CD4-positive, alpha-beta T cell treated with Interleukin-17A for 4 hours (primary cell): ENCODE results near the gene MAPRE2.

Experiments
- DNase-seq: peaks from one replicate; pipeline ENCODE4 v3.0.0-alpha.2; 2020; ENCODE audit warnings: mixed read lengths

MAPRE2 gene

GRCh38 chr18:35038881-35039491 lies 2.2 kb upstream of the MAPRE2 start:
- DNase-seq = no peak

- DNase-seq = no peak
Observed at GRCh38 chr18:35040638-35040987, 600 bp upstream of the MAPRE2 start.

DNA sequence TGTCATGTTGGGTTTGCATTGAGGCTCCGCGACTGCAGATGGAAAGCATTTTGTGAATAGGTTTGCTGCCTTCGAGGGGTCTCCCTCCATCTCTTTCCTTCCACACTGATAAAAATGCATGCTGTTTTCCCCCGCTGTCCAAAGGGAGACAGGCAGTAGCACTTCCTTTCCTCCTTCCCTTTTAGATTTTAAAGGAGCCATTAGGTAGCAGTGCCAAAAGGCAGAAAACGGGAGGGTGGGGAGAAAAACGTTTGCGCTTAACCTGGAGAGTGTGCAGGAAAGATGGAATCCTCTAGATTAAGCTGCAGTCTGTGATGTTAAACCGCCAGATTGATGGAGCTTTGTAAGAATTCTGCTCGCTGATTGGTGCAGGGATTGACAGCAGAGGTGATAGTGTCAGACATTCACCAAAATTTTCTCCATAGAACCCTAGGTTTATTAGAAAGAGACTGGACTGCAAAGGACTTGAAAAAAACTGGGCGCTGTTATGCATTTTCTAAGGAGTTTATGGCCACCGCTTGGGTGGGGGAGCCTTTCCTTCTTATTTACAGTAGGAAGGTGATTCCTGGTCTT lies 688 bp downstream of the MAPRE2 start:
- no peak for DNase-seq

GRCh38 chr18:35042389-35043071 lies 1.3 kb downstream of the MAPRE2 start:
- DNase-seq = peak; percentile 21

GRCh38 chr18:35043207-35043606 lies 2.0 kb downstream of the MAPRE2 start:
- DNase-seq = peak; percentile 25

GRCh38 chr18:35045121-35045520 lies 3.9 kb downstream of the MAPRE2 start:
- DNase-seq = no peak

GRCh38 chr18:35045806-35046205 lies 4.6 kb downstream of the MAPRE2 start:
- DNase-seq = no peak

DNA sequence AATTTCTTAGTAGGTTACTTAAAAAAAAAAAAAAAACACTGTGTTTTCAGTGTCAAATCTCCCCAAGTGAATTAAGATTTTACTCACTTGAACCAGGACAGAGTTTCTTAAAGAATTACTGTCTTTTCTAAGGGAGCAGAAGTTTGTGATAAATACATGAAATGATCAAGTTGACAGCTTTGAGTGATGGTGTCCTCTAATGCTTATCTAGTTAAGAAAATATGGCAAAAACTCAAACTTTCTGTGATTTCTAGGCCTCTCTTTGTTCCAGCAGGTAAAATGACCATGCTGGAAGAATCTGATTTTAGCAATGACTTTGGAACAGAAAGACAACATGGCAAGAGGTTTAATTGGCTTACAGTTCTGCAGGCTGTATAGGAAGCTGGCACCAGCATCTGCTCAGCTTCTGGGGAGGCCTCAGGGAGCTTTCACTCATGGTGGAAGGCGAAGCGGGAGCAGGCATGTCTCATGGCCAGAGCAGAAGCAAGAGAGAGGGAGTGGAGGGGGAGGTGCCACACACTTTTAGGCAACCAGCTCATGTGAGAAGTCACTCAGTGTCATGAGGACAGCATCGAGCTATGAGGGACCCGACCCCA lies 6.6 kb downstream of the MAPRE2 start:
- no peak for DNase-seq

- no peak for DNase-seq
Observed at GRCh38 chr18:35049111-35050027, 8.2 kb downstream of the MAPRE2 start.

- no peak for DNase-seq
Observed at GRCh38 chr18:35050028-35050546, 8.9 kb downstream of the MAPRE2 start.

DNA sequence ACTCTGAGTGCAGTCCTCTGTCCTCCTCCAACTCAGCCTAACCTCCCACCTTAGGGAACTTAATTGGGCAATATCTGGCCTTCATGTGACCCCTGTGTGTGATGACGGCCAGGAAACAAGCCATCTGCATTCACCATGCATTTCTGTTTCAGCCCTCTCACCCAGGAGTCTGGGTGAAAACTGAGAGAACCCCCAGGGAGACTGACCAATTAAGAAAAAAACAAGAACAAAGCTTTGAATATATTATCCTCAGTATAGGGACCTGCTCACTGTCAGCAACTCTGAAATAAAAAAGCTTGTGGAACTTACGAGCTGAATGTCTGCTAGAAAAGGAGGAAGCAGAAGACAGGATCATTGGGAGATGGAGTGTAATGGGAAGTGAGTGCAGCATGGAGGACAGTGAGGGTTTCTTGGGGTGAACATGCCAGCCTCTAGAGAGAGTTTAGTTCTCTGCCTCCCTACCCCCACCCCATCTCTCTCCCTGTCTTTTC lies 9.5 kb downstream of the MAPRE2 start:
- DNase-seq = no peak

GRCh38 chr18:35051641-35052377 lies 10.6 kb downstream of the MAPRE2 start:
- no peak for DNase-seq

GRCh38 chr18:35054401-35054800 lies 13.2 kb downstream of the MAPRE2 start:
- DNase-seq = no peak

GRCh38 chr18:35055105-35055504 lies 13.9 kb downstream of the MAPRE2 start:
- no peak for DNase-seq

- DNase-seq = no peak
Observed at GRCh38 chr18:35055726-35056125, 14.5 kb downstream of the MAPRE2 start.

- no peak for DNase-seq
Observed at GRCh38 chr18:35059280-35059927, 18.2 kb downstream of the MAPRE2 start.

DNA sequence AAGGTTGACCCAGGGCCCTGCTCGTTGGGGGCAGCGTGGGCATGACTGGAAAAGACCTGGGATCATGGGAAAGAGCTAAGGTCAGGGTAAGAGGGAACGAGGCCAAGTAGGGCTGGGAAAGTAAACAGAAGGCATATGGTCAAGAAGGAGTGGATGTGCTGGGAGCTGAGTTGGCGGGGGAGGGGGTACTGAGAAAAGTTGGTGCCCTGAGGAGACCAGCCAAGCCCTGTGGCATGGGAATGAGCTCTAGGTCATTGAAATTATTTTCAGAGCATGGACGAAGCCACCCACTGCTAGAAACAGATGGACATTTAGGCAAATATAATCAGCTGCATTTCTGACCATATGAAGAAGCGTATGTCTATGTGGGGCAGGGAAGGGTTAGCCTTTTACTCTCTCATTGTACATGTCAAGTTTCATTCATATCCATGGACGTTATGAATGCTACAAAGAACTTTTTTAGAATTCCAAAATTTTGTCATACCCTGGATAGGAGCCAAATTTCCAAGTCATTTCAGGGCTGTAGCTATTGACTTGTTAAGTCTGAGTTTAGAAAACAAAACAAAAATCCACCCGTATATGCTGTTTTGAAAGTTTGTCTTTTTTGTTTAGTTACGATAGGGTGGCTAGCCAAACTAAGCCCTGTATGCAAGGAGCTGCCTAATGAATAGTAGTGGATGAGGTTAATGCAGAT lies 19.1 kb downstream of the MAPRE2 start:
- no peak for DNase-seq

GRCh38 chr18:35061336-35061735 lies 20.1 kb downstream of the MAPRE2 start:
- no peak for DNase-seq

GRCh38 chr18:35061804-35062203 lies 20.6 kb downstream of the MAPRE2 start:
- DNase-seq = no peak

DNA sequence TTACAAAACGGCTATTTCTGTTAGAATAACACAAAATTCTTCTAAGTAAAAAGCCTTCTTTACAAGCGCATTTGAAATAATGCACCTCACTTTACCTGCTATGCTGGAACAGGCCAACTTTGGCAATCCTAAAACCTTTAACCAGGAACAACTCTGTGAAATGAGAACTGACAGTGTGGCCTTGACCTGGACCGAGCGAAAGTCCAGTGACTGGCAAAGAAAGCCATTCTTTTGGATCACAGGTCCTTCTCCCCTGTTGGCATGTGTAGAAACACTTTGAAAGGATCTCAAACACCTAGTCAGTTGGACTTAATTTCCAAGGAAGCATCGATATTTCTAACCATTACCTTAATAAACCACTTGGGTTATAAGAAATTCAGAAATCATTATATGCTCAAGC lies 21.2 kb downstream of the MAPRE2 start:
- no peak for DNase-seq
